ENCODE measurements around the gene XPO5. TPM values are rescaled to one million over a fixed set of nuclear protein-coding genes. Genes with fewer than 3 reads are reported as not detected.
"Not testable (repeated sequence)": the region's sequence is repeated elsewhere in the genome, so short reads cannot be mapped to it uniquely, and the experiment has no call there.

XPO5 gene
- total RNA-seq, 2 donors from 2014 or later = 70.8 to 74.3 TPM

- Mint-ChIP-seq H3K27ac (no peak overlapping the region), H3K36me3 (ENCODE audit: low read depth) (peaks cover 56% of the 10 kb centered on the region), H3K4me3 (no peak overlapping the region), H3K27me3 (ENCODE audit: insufficient read depth) (no peaks in the 10 kb centered on the region), H3K9me3 (no peaks in the 10 kb centered on the region), H3K4me1 (peaks cover 13% of the 10 kb centered on the region)
- DNase-seq = no peak
- Histone ChIP-seq H3K4me3 (ENCODE audit: low read length) (no peak overlapping the region), H3K4me1 (ENCODE audit: control insufficient read depth, insufficient read depth, low read length) (no peaks in the 10 kb centered on the region), H3K27ac (ENCODE audit: low read depth, low read length) (no peak overlapping the region), H3K9ac (ENCODE audit: extremely low read depth, low read length, poor library complexity, severe bottlenecking) (no peak overlapping the region), H3K9me3 (ENCODE audit: control insufficient read depth, low read length) (no peaks in the 10 kb centered on the region), H3K27me3 (ENCODE audit: control insufficient read depth, insufficient read depth, low read length, poor library complexity, severe bottlenecking) (no peaks in the 10 kb centered on the region), H3K36me3 (ENCODE audit: control insufficient read depth, insufficient read depth, low read length) (peaks cover 53% of the 10 kb centered on the region)
- 93 to 99% methylated on average over 11 to 12 of the region's 12 CpGs for WGBS, 2 experiments (ENCODE audit: insufficient coverage in 1 of 2, insufficient read length in 1 of 2)
- TF ChIP-seq, protein P1, sequence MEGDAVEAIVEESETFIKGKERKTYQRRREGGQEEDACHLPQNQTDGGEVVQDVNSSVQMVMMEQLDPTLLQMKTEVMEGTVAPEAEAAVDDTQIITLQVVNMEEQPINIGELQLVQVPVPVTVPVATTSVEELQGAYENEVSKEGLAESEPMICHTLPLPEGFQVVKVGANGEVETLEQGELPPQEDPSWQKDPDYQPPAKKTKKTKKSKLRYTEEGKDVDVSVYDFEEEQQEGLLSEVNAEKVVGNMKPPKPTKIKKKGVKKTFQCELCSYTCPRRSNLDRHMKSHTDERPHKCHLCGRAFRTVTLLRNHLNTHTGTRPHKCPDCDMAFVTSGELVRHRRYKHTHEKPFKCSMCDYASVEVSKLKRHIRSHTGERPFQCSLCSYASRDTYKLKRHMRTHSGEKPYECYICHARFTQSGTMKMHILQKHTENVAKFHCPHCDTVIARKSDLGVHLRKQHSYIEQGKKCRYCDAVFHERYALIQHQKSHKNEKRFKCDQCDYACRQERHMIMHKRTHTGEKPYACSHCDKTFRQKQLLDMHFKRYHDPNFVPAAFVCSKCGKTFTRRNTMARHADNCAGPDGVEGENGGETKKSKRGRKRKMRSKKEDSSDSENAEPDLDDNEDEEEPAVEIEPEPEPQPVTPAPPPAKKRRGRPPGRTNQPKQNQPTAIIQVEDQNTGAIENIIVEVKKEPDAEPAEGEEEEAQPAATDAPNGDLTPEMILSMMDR (conservative IDR thresholded peaks at IDR 0.05) = no peak
Measured at GRCh38 chr6:43499028-43499815, 76.6 kb downstream of the XPO5 start.

GRCh38 chr6:43498291-43498690 is 77.5 kb downstream of the XPO5 start:
- not testable (repeated sequence) for H3K9ac ChIP-seq (ENCODE audit: extremely low read depth, low read length, poor library complexity, severe bottlenecking); H3K4me1 ChIP-seq (ENCODE audit: control insufficient read depth, insufficient read depth, low read length); H3K9me3 ChIP-seq (ENCODE audit: control insufficient read depth, low read length); H3K27me3 ChIP-seq (ENCODE audit: control insufficient read depth, insufficient read depth, low read length, poor library complexity, severe bottlenecking); H3K9me3 Mint-ChIP-seq; H3K4me3 ChIP-seq (ENCODE audit: low read length); DNase-seq; H3K27ac Mint-ChIP-seq; H3K4me3 Mint-ChIP-seq; H3K27ac ChIP-seq (ENCODE audit: low read depth, low read length); H3K27me3 Mint-ChIP-seq (ENCODE audit: insufficient read depth)
- 93 to 100% methylated on average over 5 of the region's 5 CpGs for WGBS, 2 experiments (ENCODE audit: insufficient coverage in 1 of 2, insufficient read length in 1 of 2)
- peaks cover 47% of the 10 kb centered on the region for H3K36me3 ChIP-seq (ENCODE audit: control insufficient read depth, insufficient read depth, low read length)
- peaks cover 49% of the 10 kb centered on the region for H3K36me3 Mint-ChIP-seq (ENCODE audit: low read depth)
- peaks cover 13% of the 10 kb centered on the region for H3K4me1 Mint-ChIP-seq

- Mint-ChIP-seq H3K36me3 (ENCODE audit: low read depth) (peaks cover 45% of the 10 kb centered on the region), H3K4me1 (peaks cover 13% of the 10 kb centered on the region), H3K27ac (no peak overlapping the region), H3K9me3 (no peaks in the 10 kb centered on the region), H3K4me3 (no peak overlapping the region), H3K27me3 (ENCODE audit: insufficient read depth) (no peaks in the 10 kb centered on the region)
- Histone ChIP-seq H3K27me3 (ENCODE audit: control insufficient read depth, insufficient read depth, low read length, poor library complexity, severe bottlenecking) (no peaks in the 10 kb centered on the region), H3K9me3 (ENCODE audit: control insufficient read depth, low read length) (no peaks in the 10 kb centered on the region), H3K27ac (ENCODE audit: low read depth, low read length) (no peak overlapping the region), H3K4me1 (ENCODE audit: control insufficient read depth, insufficient read depth, low read length) (no peaks in the 10 kb centered on the region), H3K9ac (ENCODE audit: extremely low read depth, low read length, poor library complexity, severe bottlenecking) (no peak overlapping the region), H3K36me3 (ENCODE audit: control insufficient read depth, insufficient read depth, low read length) (peaks cover 43% of the 10 kb centered on the region), H3K4me3 (ENCODE audit: low read length) (no peak overlapping the region)
- DNase-seq = no peak
- 94 to 97% methylated on average over 6 to 12 of the region's 12 CpGs for WGBS, 2 experiments (ENCODE audit: insufficient coverage in 1 of 2, insufficient read length in 1 of 2)
- TF ChIP-seq, protein P1 (conservative IDR thresholded peaks at IDR 0.05) = no peak
Measured at GRCh38 chr6:43497689-43498088, 78.1 kb downstream of the XPO5 start.

DNA sequence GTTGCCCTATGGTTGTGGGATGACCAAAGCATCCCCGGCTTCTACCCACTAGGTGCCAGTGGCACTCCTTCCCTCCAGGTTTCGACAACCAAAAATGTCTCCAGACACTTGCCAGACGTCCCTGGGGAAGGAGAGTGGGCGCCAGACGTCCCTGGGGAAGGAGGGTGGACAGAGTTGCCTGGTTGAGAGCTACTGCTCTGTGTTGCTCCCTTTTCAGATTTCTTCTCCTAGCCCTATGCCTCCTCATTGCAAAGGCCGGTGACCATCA is 78.8 kb downstream of the XPO5 start:
- 93 to 100% methylated on average over 3 to 6 of the region's 6 CpGs for WGBS, 2 experiments (ENCODE audit: insufficient coverage in 1 of 2, insufficient read length in 1 of 2)
- no peak overlapping the region for H3K27ac ChIP-seq (ENCODE audit: low read depth, low read length)
- H3K36me3 ChIP-seq (ENCODE audit: control insufficient read depth, insufficient read depth, low read length) = peaks cover 38% of the 10 kb centered on the region
- H3K27me3 ChIP-seq (ENCODE audit: control insufficient read depth, insufficient read depth, low read length, poor library complexity, severe bottlenecking) = no peaks in the 10 kb centered on the region
- no peak overlapping the region for H3K4me3 Mint-ChIP-seq
- H3K4me1 Mint-ChIP-seq = peaks cover 17% of the 10 kb centered on the region
- DNase-seq = no peak
- H3K9ac ChIP-seq (ENCODE audit: extremely low read depth, low read length, poor library complexity, severe bottlenecking) = no peak overlapping the region
- no peaks in the 10 kb centered on the region for H3K9me3 ChIP-seq (ENCODE audit: control insufficient read depth, low read length)
- H3K4me1 ChIP-seq (ENCODE audit: control insufficient read depth, insufficient read depth, low read length) = no peaks in the 10 kb centered on the region
- H3K27ac Mint-ChIP-seq = no peak overlapping the region
- no peaks in the 10 kb centered on the region for H3K9me3 Mint-ChIP-seq
- no peaks in the 10 kb centered on the region for H3K27me3 Mint-ChIP-seq (ENCODE audit: insufficient read depth)
- peaks cover 39% of the 10 kb centered on the region for H3K36me3 Mint-ChIP-seq (ENCODE audit: low read depth)
- TF ChIP-seq, protein P1 (conservative IDR thresholded peaks at IDR 0.05) = no peak
- H3K4me3 ChIP-seq (ENCODE audit: low read length) = no peak overlapping the region
